Spleen (tissue), 11 donors: ENCODE measurements around the gene CRB2. TPM values are rescaled to one million over a fixed set of nuclear protein-coding genes. Genes with fewer than 3 reads are reported as not detected.
A peak's percentile ranks its signal among the peaks of the same experiment; 100 is the strongest.

Experiments used
- DNase-seq: peaks from one replicate; pipeline ENCODE4 v3.0.0-alpha.2; 2020
- H3K27ac ChIP-seq, 8 donors: fragments of 200-600 bp; sonication (generic) in 7 of 8; 1 replicate in 4 of 8; 2 replicates in 4 of 8; pipeline versions ENCODE4 v1.5.0 to v1.8.0; 2016 to 2021; ENCODE audit warnings: inconsistent platforms in 4 of 8, mild to moderate bottlenecking in 4 of 8, moderate library complexity in 1 of 8
- H3K27me3 ChIP-seq, 7 donors: fragments of 200-600 bp; sonication (generic) in 6 of 7; replicated peaks in 1 of 7; 1 replicate in 4 of 7; 2 replicates in 3 of 7; pipeline versions ENCODE4 v1.5.0 to v1.8.0; 2016 to 2021; ENCODE audit warnings: inconsistent platforms in 3 of 7, mild to moderate bottlenecking in 1 of 7
- H3K36me3 ChIP-seq, 6 donors: fragments of 200-600 bp; sonication (generic) in 5 of 6; 1 replicate in 4 of 6; 2 replicates in 2 of 6; pipeline versions ENCODE4 v1.5.0 to v1.8.0; 2016 to 2021; ENCODE audit warnings: inconsistent platforms in 2 of 6
- H3K4me1 ChIP-seq, 6 donors: fragments of 200-600 bp; sonication (generic) in 5 of 6; 1 replicate in 3 of 6; 2 replicates in 3 of 6; pipeline versions ENCODE4 v1.5.0 to v1.8.0; 2016 to 2021; ENCODE audit warnings: inconsistent platforms in 3 of 6
- H3K4me3 ChIP-seq, 8 donors: fragments of 200-600 bp; sonication (generic) in 7 of 8; 1 replicate in 4 of 8; 2 replicates in 4 of 8; pipeline versions ENCODE4 v1.5.0 to v1.8.0; 2016 to 2021; ENCODE audit warnings: inconsistent platforms in 4 of 8, mild to moderate bottlenecking in 4 of 8, moderate library complexity in 2 of 8
- H3K9me3 ChIP-seq, 8 donors: fragments of 200-600 bp; sonication (generic) in 7 of 8; 1 replicate in 4 of 8; 2 replicates in 4 of 8; pipeline versions ENCODE4 v1.5.0 to v1.8.0; 2016 to 2021; ENCODE audit warnings: inconsistent platforms in 4 of 8
- CTCF ChIP-seq, 11 experiments: fragments of 200-600 bp in 7 of 11; fragments of 450-650 bp in 4 of 11; sonication (generic) in 4 of 11; IDR thresholded peaks in 8 of 11; conservative IDR thresholded peaks in 3 of 11; 1 replicate in 7 of 11; 2 replicates in 4 of 11; pipeline versions ENCODE4 v1.4.0 to v1.8.0; 2016 to 2021; ENCODE audit warnings: antibody characterized with exemption in 11 of 11, inconsistent platforms in 4 of 11, mild to moderate bottlenecking in 1 of 11
- POLR2A ChIP-seq, 3 donors: fragments of 450-650 bp; IDR thresholded peaks; one replicate each; pipeline ENCODE4 v1.5.1; 2017; ENCODE audit warnings: antibody characterized with exemption in 3 of 3, mild to moderate bottlenecking in 1 of 3
- POLR2AphosphoS5 ChIP-seq, 3 donors: sonication (generic); formaldehyde crosslinking; IDR thresholded peaks; one replicate each; pipeline ENCODE4 v1.5.1; 2017; ENCODE audit warnings: antibody characterized with exemption in 3 of 3
- WGBS, 5 donors: extraction: QIAGEN DNeasy Blood & Tissue Kit in 3 of 5; methylation state at CpG; one replicate each; pipeline versions ENCODE4 v1.1.5 to v1.1.7; 2013 to 2018; 5-methylcytosine and 5-hydroxymethylcytosine counted together
- intact Hi-C: fragments of 100-400 bp; cut with DNase I; formaldehyde crosslinking; loops from one replicate; pipeline ENCODE4 v1.15.0; 2023; ENCODE audit warnings: low total_unique reads
- polyA plus RNA-seq, 3 donors: library from polyadenylated mRNA; stranded (reverse); fragments of 200-250 nt; gene quantifications; one replicate each; pipeline ENCODE4 v1.2.1, GENCODE V29; 2013
- total RNA-seq, 7 donors: library from RNA; depleted of rRNA in 3 of 7; stranded (reverse); fragments of >200 nt in 3 of 7; fragmentation: NEBNext Ultra II Directional in 4 of 7; extraction: Animal tissue kit (Norgen Biotek cat#: 25700) in 4 of 7; gene quantifications; one replicate each; pipeline versions ENCODE4 v1.1.0 to v1.2.1, GENCODE V29; 2016 to 2021
- donor health status: healthy with polysubstance abuse.
- donor health status: DM: no; HTN: no; CAD: no; lungs with moderate emphysema.
- donor health status: DM: no; HTN: no; CAD: no.
- donor health status: Bipolar disorder and iron deficiency.
- donor health status: healthy.
- donor health status: DM: no; HTN: no; CAD: no.
- donor health status: DM: yes; HTN: yes; CAD: no.

Gene CRB2
- total and polyA plus RNA-seq, 10 donors = 0.34 to 3.0 (median 1.6) TPM

- Histone ChIP-seq H3K4me1 (peaks cover 0 to 44% (median 15%) of the 10 kb centered on the region in 6 donors), H3K36me3 (no peaks in the 10 kb centered on the region), H3K27ac (no peak overlapping the region), H3K4me3 (no peak overlapping the region), H3K27me3 (peaks cover 0 to 31% (median 0%) of the 10 kb centered on the region in 7 donors), H3K9me3 (no peaks in the 10 kb centered on the region)
- WGBS, 5 donors = 43 to 62% (median 53%) methylated on average over 3 of the region's 3 CpGs
- TF ChIP-seq CTCF (IDR thresholded peaks at IDR 0.05 in 8 of 11, conservative IDR thresholded peaks at IDR 0.05 in 3 of 11) = no peak
- TF ChIP-seq POLR2AphosphoS5 (IDR thresholded peaks at IDR 0.05) = no peak
- TF ChIP-seq POLR2A (IDR thresholded peaks at IDR 0.05) = no peak
- no peak for DNase-seq
- intact Hi-C loops = loop anchor here (10.0 kb wide), 1 partner anchor 244 kb away; no protein-coding TSS in a partner anchor
These were observed 7.0 kb upstream of the CRB2 start for GRCh38 chr9:123349033-123349432.

- 27 to 31% (median 31%) methylated on average over 16 of the region's 16 CpGs for WGBS, 5 donors
- intact Hi-C loops = loop anchor here (10.0 kb wide), 1 partner anchor 245 kb away; no protein-coding TSS in a partner anchor
- TF ChIP-seq POLR2AphosphoS5 (IDR thresholded peaks at IDR 0.05) (no peak), POLR2A (IDR thresholded peaks at IDR 0.05) (no peak), CTCF (IDR thresholded peaks at IDR 0.05 in 8 of 11, conservative IDR thresholded peaks at IDR 0.05 in 3 of 11) (peak; percentile 76 to 96 (median 91))
- H3K36me3 ChIP-seq = no peaks in the 10 kb centered on the region
- peaks cover 0 to 39% (median 0%) of the 10 kb centered on the region in 7 donors for H3K27me3 ChIP-seq
- H3K4me1 ChIP-seq = peaks cover 0 to 44% (median 16%) of the 10 kb centered on the region in 6 donors
- H3K27ac ChIP-seq = no peak overlapping the region
- H3K4me3 ChIP-seq = no peak overlapping the region
- H3K9me3 ChIP-seq = no peaks in the 10 kb centered on the region
- DNase-seq = no peak
These were observed 6.1 kb upstream of the CRB2 start for GRCh38 chr9:123349691-123350480.

- Histone ChIP-seq H3K27ac (no peak overlapping the region), H3K9me3 (no peaks in the 10 kb centered on the region), H3K27me3 (peaks cover 0 to 43% (median 0%) of the 10 kb centered on the region in 7 donors), H3K36me3 (no peaks in the 10 kb centered on the region), H3K4me1 (peaks cover 4 to 40% (median 13%) of the 10 kb centered on the region in 6 donors), H3K4me3 (no peak overlapping the region)
- DNase-seq = no peak
- intact Hi-C loops = no loop called here
- WGBS, 5 donors = 65 to 84% (median 71%) methylated on average over 7 to 8 of the region's 8 CpGs
- TF ChIP-seq POLR2A (IDR thresholded peaks at IDR 0.05) (no peak), CTCF (IDR thresholded peaks at IDR 0.05 in 8 of 11, conservative IDR thresholded peaks at IDR 0.05 in 3 of 11) (no peak), POLR2AphosphoS5 (IDR thresholded peaks at IDR 0.05) (no peak)
These were observed 5.2 kb upstream of the CRB2 start for GRCh38 chr9:123350590-123351310.

- TF ChIP-seq POLR2A (IDR thresholded peaks at IDR 0.05) = no peak
- no peak for TF ChIP-seq CTCF (IDR thresholded peaks at IDR 0.05 in 8 of 11, conservative IDR thresholded peaks at IDR 0.05 in 3 of 11)
- TF ChIP-seq POLR2AphosphoS5 (IDR thresholded peaks at IDR 0.05) = no peak
- intact Hi-C loops = loop anchor here (2.0 kb wide), 1 partner anchor 272 kb away; no protein-coding TSS in a partner anchor
These were observed 3.0 kb upstream of the CRB2 start for GRCh38 chr9:123353041-123353440.

More at GRCh38 chr9:123353041-123353440, 3.0 kb upstream of the CRB2 start:
- no peak for DNase-seq
- 74 to 82% (median 76%) methylated on average over 4 of the region's 4 CpGs for WGBS, 5 donors
- no peak overlapping the region for H3K4me3 ChIP-seq
- H3K27ac ChIP-seq = no peak overlapping the region
- H3K27me3 ChIP-seq = peaks cover 0 to 49% (median 0%) of the 10 kb centered on the region in 7 donors
- no peaks in the 10 kb centered on the region for H3K9me3 ChIP-seq
- no peaks in the 10 kb centered on the region for H3K36me3 ChIP-seq
- H3K4me1 ChIP-seq = peaks cover 4 to 33% (median 12%) of the 10 kb centered on the region in 6 donors
